Osteoblast (primary cell): Measurements from ENCODE around the gene EVPL. TPM values are rescaled to one million over a fixed set of nuclear protein-coding genes. Genes with fewer than 3 reads are reported as not detected.

Source experiments
- DNase-seq: peaks from one replicate; pipeline ENCODE4 v3.0.0; 2011; ENCODE audit warnings: low spot score, mixed read lengths; ENCODE audit not compliant: insufficient read length; ENCODE audit errors: missing footprints
- H2AFZ ChIP-seq: 2 replicates; pipeline ENCODE4 v1.6.0; 2011; ENCODE audit warnings: mild to moderate bottlenecking, low read length
- H3K27ac ChIP-seq: 2 replicates; pipeline ENCODE4 v1.5.1; 2011; ENCODE audit warnings: mild to moderate bottlenecking, low read depth, low read length, moderate library complexity
- H3K27me3 ChIP-seq: 2 replicates; pipeline ENCODE4 v1.6.0; 2012; ENCODE audit warnings: mild to moderate bottlenecking, control low read depth, inconsistent platforms, low read length, moderate library complexity; ENCODE audit not compliant: insufficient read depth
- H3K36me3 ChIP-seq: 2 replicates; pipeline ENCODE4 v1.5.1; 2011; ENCODE audit warnings: mild to moderate bottlenecking, low read length, control low read depth, moderate library complexity; ENCODE audit not compliant: insufficient read depth
- H3K4me1 ChIP-seq: 2 replicates; pipeline ENCODE4 v1.5.1; 2011; ENCODE audit warnings: mild to moderate bottlenecking, low read length, control low read depth, moderate library complexity; ENCODE audit not compliant: insufficient read depth
- H3K4me2 ChIP-seq: 2 replicates; pipeline ENCODE4 v1.6.0; 2011; ENCODE audit warnings: mild to moderate bottlenecking, low read length; ENCODE audit not compliant: insufficient read depth
- H3K4me3 ChIP-seq: fragments of 200-600 bp; sonication (generic); 3 replicates; pipeline ENCODE4 v1.5.1; 2012; ENCODE audit warnings: mild to moderate bottlenecking, low read length, inconsistent platforms; ENCODE audit not compliant: insufficient read depth
- H3K79me2 ChIP-seq: 2 replicates; pipeline ENCODE4 v1.6.0; 2012; ENCODE audit warnings: mild to moderate bottlenecking, low read length, control low read depth, inconsistent platforms; ENCODE audit not compliant: insufficient read depth
- H3K9me3 ChIP-seq: 2 replicates; pipeline ENCODE4 v1.5.1; 2011; ENCODE audit warnings: low read depth, low read length, control low read depth
- H4K20me1 ChIP-seq: 2 replicates; pipeline ENCODE4 v1.6.0; 2012; ENCODE audit warnings: mild to moderate bottlenecking, low read length, control low read depth; ENCODE audit not compliant: insufficient read depth
- CTCF ChIP-seq: IDR thresholded peaks from 2 replicates; pipeline ENCODE4 v1.5.1; 2011; ENCODE audit warnings: mild to moderate bottlenecking, low read depth, low read length, moderate library complexity; ENCODE audit errors: extremely low read depth
- total RNA-seq: library from RNA; depleted of rRNA; stranded (reverse); fragments of >200 nt; gene quantifications from 2 replicates; pipeline ENCODE4 v1.2.3, GENCODE V29; 2012

EVPL gene
- total RNA-seq, 1 donor, result not detected

DNA sequence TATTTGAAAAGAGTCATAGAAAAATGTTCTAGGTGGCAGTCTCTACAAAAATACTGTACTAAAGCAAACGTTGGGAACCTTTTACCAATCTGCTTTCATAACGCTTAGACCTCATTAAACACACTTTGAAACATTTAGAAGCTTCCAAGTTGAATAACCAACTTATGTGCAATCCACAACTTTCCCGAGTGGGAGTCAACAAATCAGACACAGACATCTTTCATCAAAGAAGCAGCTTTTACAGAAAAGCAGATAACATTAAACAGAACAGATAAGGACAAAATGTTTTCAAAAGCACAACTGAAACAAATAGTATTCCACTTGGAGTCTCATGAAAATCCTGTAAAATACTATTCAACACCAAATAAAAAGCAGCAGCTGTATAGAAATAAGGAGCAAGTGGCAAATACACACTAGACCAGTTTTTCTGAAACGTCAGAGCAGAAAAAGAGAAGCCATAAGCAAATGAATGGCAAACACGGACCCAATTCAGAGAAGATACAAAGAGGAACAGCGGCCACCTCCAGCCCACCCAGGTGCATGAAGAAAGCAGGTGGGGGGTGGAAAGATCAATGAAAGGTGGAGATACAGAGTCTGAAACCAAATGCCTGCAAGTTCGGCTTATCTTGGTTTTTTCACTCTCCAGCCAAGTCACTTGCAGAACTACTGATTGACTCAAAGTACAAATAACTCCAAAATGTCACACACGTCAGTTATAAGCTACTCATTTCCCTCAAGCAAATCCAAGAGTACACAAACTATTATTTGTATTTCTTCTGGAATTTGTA lies 67.9 kb downstream of the EVPL start:
- peaks cover 13% of the 10 kb centered on the region for H4K20me1 ChIP-seq
- H3K4me1 ChIP-seq, result no peaks in the 10 kb centered on the region
- H3K27me3 ChIP-seq, result no peaks in the 10 kb centered on the region
- no peaks in the 10 kb centered on the region for H3K9me3 ChIP-seq
- peaks cover 46% of the 10 kb centered on the region for H3K79me2 ChIP-seq
- H3K27ac ChIP-seq, result no peak overlapping the region
- no peak for TF ChIP-seq CTCF
- no peak overlapping the region for H3K4me3 ChIP-seq
- no peak overlapping the region for H3K4me2 ChIP-seq
- peaks cover 13% of the 10 kb centered on the region for H3K36me3 ChIP-seq
- DNase-seq, result no peak
- no peak overlapping the region for H2AFZ ChIP-seq

Other genes with a start within 250 kb of the EVPL start
- 18.5 and 23.6 TPM in 2 replicates for gene UNK, start 242.5 kb downstream of the EVPL start, total RNA-seq
- gene UNC13D, start 182.9 kb downstream of the EVPL start, total RNA-seq, result 1.1 and 2.1 TPM in 2 replicates
- 31.1 and 38.3 TPM in 2 replicates for gene WBP2, start 172.0 kb downstream of the EVPL start, total RNA-seq
- 21.7 and 22.4 TPM in 2 replicates for gene TRIM47, start 148.7 kb downstream of the EVPL start, total RNA-seq
- 22.8 and 23.3 TPM in 2 replicates for gene TRIM65, start 130.4 kb downstream of the EVPL start, total RNA-seq
- gene MRPL38, start 122.4 kb downstream of the EVPL start, total RNA-seq, result 36.6 and 37.1 TPM in 2 replicates
- 14.1 and 17.1 TPM in 2 replicates for gene FBF1, start 86.3 kb downstream of the EVPL start, total RNA-seq
- 59.2 and 59.4 TPM in 2 replicates for gene ACOX1, start 48.1 kb downstream of the EVPL start, total RNA-seq
- 23.2 and 23.6 TPM in 2 replicates for gene TEN1, start 48.1 kb downstream of the EVPL start, total RNA-seq
- gene CDK3, start 26.5 kb downstream of the EVPL start, total RNA-seq, result 0.72 and 0.88 TPM in 2 replicates
- gene SRP68, start 45.2 kb upstream of the EVPL start, total RNA-seq, result 22.7 and 25.3 TPM in 2 replicates
- gene GALR2, start 47.5 kb upstream of the EVPL start, total RNA-seq, result 0.29 TPM in 1 of 2 replicates, not detected in the other
- gene ZACN, start 51.9 kb upstream of the EVPL start, total RNA-seq, result not detected in 2 replicates
- gene EXOC7, start 76.5 kb upstream of the EVPL start, total RNA-seq, result 102 TPM in 2 replicates
- gene FOXJ1, start 113.9 kb upstream of the EVPL start, total RNA-seq, result not detected in 2 replicates
- 0.29 and 0.36 TPM in 2 replicates for gene RNF157, start 213.2 kb upstream of the EVPL start, total RNA-seq
- gene UBALD2, start 238.0 kb upstream of the EVPL start, total RNA-seq, result 3.8 and 5.1 TPM in 2 replicates